A673 (cell line): Measurements from ENCODE around the gene HECTD4. TPM values are rescaled to one million over a fixed set of nuclear protein-coding genes. Genes with fewer than 3 reads are reported as not detected.
A peak's percentile ranks its signal among the peaks of the same experiment; 100 is the strongest.

Experiments used
- BruUV-seq: library from RNA; stranded (reverse); fragments of 400-500 nt; replicated peaks from 2 replicates; lab custom pipeline; 2021; lab: Mats Ljungman, UMichigan
- CTCF ChIA-PET: fragments of 300-600 bp; sonication (Branson Sonifier 250); formaldehyde crosslinking; loops from one replicate; lab custom pipeline; 2022; ENCODE audit warnings: antibody characterized with exemption; lab: Charles Lee
- POLR2A ChIA-PET: fragments of 300-600 bp; sonication (Branson Sonifier 250); formaldehyde crosslinking; loops from one replicate; lab custom pipeline; 2022; ENCODE audit warnings: antibody characterized with exemption; ENCODE audit not compliant: low non-redundant PET; lab: Charles Lee
- DNase-seq: peaks from one replicate; pipeline ENCODE4 v3.0.0-alpha.2; 2015; ENCODE audit warnings: low spot score
- H3K27ac ChIP-seq: fragments of 200-600 bp; sonication (generic); 2 replicates; pipeline ENCODE4 v1.5.1; 2016; ENCODE audit warnings: mixed run types, low read depth, mild to moderate bottlenecking, mixed read lengths, antibody characterized with exemption, low read length; ENCODE audit not compliant: poor library complexity, severe bottlenecking
- H3K27me3 ChIP-seq: fragments of 200-600 bp; sonication (generic); replicated peaks from 2 replicates; pipeline ENCODE4 v1.6.1; 2017; ENCODE audit warnings: mixed run types, low read depth, mild to moderate bottlenecking, mixed read lengths, antibody characterized with exemption, low read length; ENCODE audit not compliant: insufficient read depth, poor library complexity
- H3K36me3 ChIP-seq: fragments of 200-600 bp; sonication (generic); 2 replicates; pipeline ENCODE4 v1.6.1; 2016; ENCODE audit warnings: mixed run types, mild to moderate bottlenecking, mixed read lengths, antibody characterized with exemption, low read length; ENCODE audit not compliant: insufficient read depth, poor library complexity, severe bottlenecking
- H3K4me1 ChIP-seq: fragments of 200-600 bp; sonication (generic); 2 replicates; pipeline ENCODE4 v1.6.1; 2017; ENCODE audit warnings: mixed run types, mild to moderate bottlenecking, mixed read lengths, antibody characterized with exemption, low read length; ENCODE audit not compliant: insufficient read depth, poor library complexity, severe bottlenecking
- H3K4me3 ChIP-seq: fragments of 200-600 bp; sonication (generic); 2 replicates; pipeline ENCODE4 v1.5.1; 2016; ENCODE audit warnings: low read depth, mixed run types, mild to moderate bottlenecking, mixed read lengths, low read length; ENCODE audit not compliant: poor library complexity, severe bottlenecking
- H3K9me3 ChIP-seq: fragments of 200-600 bp; sonication (generic); 2 replicates; pipeline ENCODE4 v1.6.1; 2016; ENCODE audit warnings: mixed run types, low read depth, mild to moderate bottlenecking, mixed read lengths, antibody characterized with exemption, low read length; ENCODE audit not compliant: poor library complexity, severe bottlenecking
- CTCF ChIP-seq: fragments of 300-800, 200-600 bp; sonication (generic); conservative IDR thresholded peaks from 2 replicates; pipeline ENCODE4 v1.5.1; 2017; ENCODE audit warnings: low read depth, mild to moderate bottlenecking, antibody characterized with exemption, low read length, moderate library complexity, mixed read lengths
- EZH2 ChIP-seq: fragments of 200-600 bp; sonication (generic); IDR thresholded peaks from 2 replicates; pipeline ENCODE4 v1.6.1; 2017; ENCODE audit warnings: borderline replicate concordance, low read depth, mild to moderate bottlenecking, mixed read lengths, antibody characterized with exemption, low read length; ENCODE audit not compliant: poor library complexity, severe bottlenecking
- intact Hi-C: fragments of 100-400 bp; cut with micrococcal nuclease; formaldehyde crosslinking; loops from one replicate; pipeline ENCODE4 v1.10.0; 2022; ENCODE audit not compliant: unreplicated experiment
- total RNA-seq: library from RNA; stranded (reverse); gene quantifications from 2 replicates; pipeline ENCODE4 v1.2.3, GENCODE V29; 2021

HECTD4 gene
- total RNA-seq, 1 experiment from 2014 or later: 52.1 TPM

GRCh38 chr12:112325157-112325556 is 57.1 kb downstream of the HECTD4 start:
- H3K27me3 ChIP-seq: no peaks in the 10 kb centered on the region
- CTCF ChIA-PET: no interaction called here
- POLR2A ChIA-PET: no interaction called here
- DNase-seq: no peak
- no peak overlapping the region for H3K4me3 ChIP-seq
- intact Hi-C loops: no loop called here
- no peak overlapping the region for H3K27ac ChIP-seq
- H3K9me3 ChIP-seq: no peaks in the 10 kb centered on the region
- no TSS peak for BruUV-seq
- TF ChIP-seq EZH2 (no peak), CTCF (no peak)
- H3K4me1 ChIP-seq: peaks cover 46% of the 10 kb centered on the region
- no peaks in the 10 kb centered on the region for H3K36me3 ChIP-seq

- intact Hi-C loops: no loop called here
- no peak for DNase-seq
- peaks cover 41% of the 10 kb centered on the region for H3K4me1 ChIP-seq
- BruUV-seq: no TSS peak
- CTCF ChIA-PET: no interaction called here
- H3K27ac ChIP-seq: peak overlapping the region; percentile 35
- H3K27me3 ChIP-seq: no peaks in the 10 kb centered on the region
- no peaks in the 10 kb centered on the region for H3K9me3 ChIP-seq
- POLR2A ChIA-PET: no interaction called here
- no peaks in the 10 kb centered on the region for H3K36me3 ChIP-seq
- TF ChIP-seq CTCF (no peak), EZH2 (no peak)
- no peak overlapping the region for H3K4me3 ChIP-seq
Measured at GRCh38 chr12:112322882-112323547, 59.2 kb downstream of the HECTD4 start.

- CTCF ChIA-PET: no interaction called here
- H3K4me3 ChIP-seq: no peak overlapping the region
- H3K36me3 ChIP-seq: no peaks in the 10 kb centered on the region
- intact Hi-C loops: no loop called here
- peak overlapping the region; percentile 1 for H3K27ac ChIP-seq
- peaks cover 38% of the 10 kb centered on the region for H3K4me1 ChIP-seq
- no peak for TF ChIP-seq CTCF
- no peak for TF ChIP-seq EZH2
- no peaks in the 10 kb centered on the region for H3K27me3 ChIP-seq
- POLR2A ChIA-PET: no interaction called here
- DNase-seq: no peak
- no peaks in the 10 kb centered on the region for H3K9me3 ChIP-seq
- no TSS peak for BruUV-seq
Measured at GRCh38 chr12:112322441-112322840, 59.8 kb downstream of the HECTD4 start.
